ENCODE measurements around the gene CLCN7. TPM values are rescaled to one million over a fixed set of nuclear protein-coding genes. Genes with fewer than 3 reads are reported as not detected.

Gene CLCN7
- total and polyA plus RNA-seq, 2 of the 4 experiments (the other 2 are of a cell fraction) = 10.8 to 45.2 TPM

DNA sequence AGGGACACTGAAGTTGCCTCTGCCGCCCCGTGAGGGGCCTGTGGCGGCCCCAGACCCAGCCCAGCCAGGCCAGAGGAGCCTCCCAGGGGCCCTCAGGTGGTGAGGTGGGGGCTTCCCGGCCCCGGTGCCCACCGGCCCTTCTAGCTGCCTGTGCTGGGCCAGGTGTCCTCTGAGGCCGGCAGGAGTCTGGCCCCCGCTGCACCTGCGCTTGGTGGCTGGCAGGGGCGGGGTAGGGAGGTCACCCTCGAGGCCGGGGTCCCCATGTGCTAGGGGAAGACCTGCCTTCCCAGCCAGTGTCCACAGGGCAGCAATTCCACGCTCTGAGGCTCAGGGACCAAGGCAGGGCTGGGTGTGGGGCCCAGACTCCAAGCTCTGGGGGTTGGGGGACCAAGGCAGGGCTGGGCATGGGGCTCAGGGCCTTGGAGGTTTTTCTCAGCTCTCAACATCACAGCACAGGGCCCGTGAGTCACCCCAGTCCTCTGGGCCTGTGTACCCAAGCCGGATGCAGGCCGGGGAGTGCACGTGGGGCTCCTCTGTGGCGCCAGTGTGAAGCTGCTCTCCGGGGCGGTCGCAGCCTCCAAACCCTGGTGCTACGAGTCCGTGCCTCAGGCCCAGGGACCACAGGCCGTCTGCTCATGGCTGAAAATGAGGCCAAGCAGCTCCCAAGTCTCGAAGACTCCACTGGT, 29.2 kb downstream of the CLCN7 start:
- Histone ChIP-seq H3K4me2 (ENCODE audit: low read depth, low read length) (no peak overlapping the region), H3K9ac (ENCODE audit: low read depth, low read length) (no peak overlapping the region), H3K18ac (ENCODE audit: low read depth, low read length) (no peak overlapping the region), H3K9me3 (ENCODE audit: control insufficient read depth, insufficient read depth, low read length) (no peaks in the 10 kb centered on the region), H3K23ac (ENCODE audit: low read depth, low read length) (no peak overlapping the region), H2AFZ (replicated peaks; ENCODE audit: low read length, poor library complexity) (no peak overlapping the region), H4K20me1 (ENCODE audit: insufficient read depth, low read length) (no peaks in the 10 kb centered on the region), H3K36me3 (ENCODE audit: control insufficient read depth, insufficient read depth, low read length) (peaks cover 19% of the 10 kb centered on the region), H3K79me1 (ENCODE audit: low read depth in 1 of 2, low read length in 2 of 2) (no peaks in the 10 kb centered on the region), H2BK20ac (ENCODE audit: low read depth, low read length) (no peak overlapping the region), H2BK5ac (ENCODE audit: low read depth, low read length, poor library complexity, severe bottlenecking) (no peak overlapping the region), H3K27me3 (ENCODE audit: control insufficient read depth, insufficient read depth, low read length) (no peaks in the 10 kb centered on the region), H2AK9ac (replicated peaks; ENCODE audit: low read depth, low read length, poor library complexity) (no peak overlapping the region), H2BK120ac (ENCODE audit: low read depth, low read length) (no peak overlapping the region), H3K27ac (ENCODE audit: insufficient read depth, low read length) (no peak overlapping the region), H4K5ac (ENCODE audit: low read depth, low read length) (no peak overlapping the region), H3K56ac (ENCODE audit: extremely low read depth, insufficient read depth, low read length) (no peak overlapping the region), H4K91ac (ENCODE audit: insufficient read depth, low read depth, low read length) (no peak overlapping the region), H4K8ac (ENCODE audit: low read depth in 2 of 2, low read length in 2 of 2) (no peak overlapping the region), H3K4ac (ENCODE audit: low read depth, low read length) (no peak overlapping the region), H3K14ac (replicated peaks; ENCODE audit: low read depth, low read length) (no peak overlapping the region), H2AK5ac (ENCODE audit: low read depth, low read length) (no peak overlapping the region), H3K4me3 (ENCODE audit: insufficient read depth, low read depth, low read length) (no peak overlapping the region), H3K4me1 (ENCODE audit: control insufficient read depth, insufficient read depth, low read length) (no peaks in the 10 kb centered on the region), H3K9me1 (ENCODE audit: insufficient read depth, low read length) (no peaks in the 10 kb centered on the region), H2BK15ac (ENCODE audit: low read depth, low read length) (no peak overlapping the region)
- BruUV-seq (replicated peaks) = no TSS peak
- dilution Hi-C loops (cut with HindIII; ENCODE audit: low sequenced_read_pairs, unreplicated experiment) = no loop called here
- in situ Hi-C loops (cut with MboI; ENCODE audit: low sequenced_read_pairs) = no loop called here
- WGBS, 2 experiments (ENCODE audit: extremely low coverage in 2 of 2, insufficient read length in 1 of 2) = 97% methylated on average over 14 of the region's 25 CpGs; no CpG with 5 or more reads in 1 of the 2 experiments
- CTCF ChIA-PET = no interaction called here
- no peak for TF ChIP-seq BHLHE40 (IDR thresholded peaks at IDR 0.05; ENCODE audit: low read depth, low read length)
- no peak for TF ChIP-seq CEBPB (IDR thresholded peaks at IDR 0.05; ENCODE audit: low read depth, low read length)
- TF ChIP-seq USF2 (IDR thresholded peaks at IDR 0.05; ENCODE audit: low read depth, low read length) = no peak
- no peak for TF ChIP-seq NFE2L2 (IDR thresholded peaks at IDR 0.05; ENCODE audit: low read depth, low read length)
- no peak for TF ChIP-seq RFX5 (IDR thresholded peaks at IDR 0.05; ENCODE audit: low read depth, low read length)
- no peak for TF ChIP-seq MAFK (IDR thresholded peaks at IDR 0.05; ENCODE audit: low read depth, low read length)
- TF ChIP-seq POLR2A (IDR thresholded peaks at IDR 0.05; ENCODE audit: low read depth, low read length) = no peak
- no peak for TF ChIP-seq CTCF (conservative IDR thresholded peaks at IDR 0.05; ENCODE audit: low read depth, low read length)
- TF ChIP-seq, protein P1, sequence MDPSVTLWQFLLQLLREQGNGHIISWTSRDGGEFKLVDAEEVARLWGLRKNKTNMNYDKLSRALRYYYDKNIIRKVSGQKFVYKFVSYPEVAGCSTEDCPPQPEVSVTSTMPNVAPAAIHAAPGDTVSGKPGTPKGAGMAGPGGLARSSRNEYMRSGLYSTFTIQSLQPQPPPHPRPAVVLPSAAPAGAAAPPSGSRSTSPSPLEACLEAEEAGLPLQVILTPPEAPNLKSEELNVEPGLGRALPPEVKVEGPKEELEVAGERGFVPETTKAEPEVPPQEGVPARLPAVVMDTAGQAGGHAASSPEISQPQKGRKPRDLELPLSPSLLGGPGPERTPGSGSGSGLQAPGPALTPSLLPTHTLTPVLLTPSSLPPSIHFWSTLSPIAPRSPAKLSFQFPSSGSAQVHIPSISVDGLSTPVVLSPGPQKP (IDR thresholded peaks at IDR 0.05; ENCODE audit: borderline replicate concordance, low read depth, low read length) = no peak
- no peak for TF ChIP-seq MXI1 (IDR thresholded peaks at IDR 0.05; ENCODE audit: borderline replicate concordance, low read depth, low read length)
- TF ChIP-seq CHD1 (IDR thresholded peaks at IDR 0.05; ENCODE audit: low read depth, low read length) = no peak
- DNase-seq = no peak
- POLR2A ChIA-PET (ENCODE audit: unreplicated experiment) = no interaction called here
- no peak for ATAC-seq (ENCODE audit: low read depth)
- intact Hi-C loops (cut with micrococcal nuclease) = no loop called here

Measured in IMR-90 (cell line).